Neural crest cell (in vitro differentiated cells): Measurements from ENCODE around the gene RYR3. TPM values are rescaled to one million over a fixed set of nuclear protein-coding genes. Genes with fewer than 3 reads are reported as not detected.

ENCODE experiments used
- DNase-seq: peaks from one replicate; pipeline ENCODE4 v3.0.0; 2021; ENCODE audit warnings: low read depth, mixed read lengths, low spot score
- H3K27ac Mint-ChIP-seq: one replicate; pipeline ENCODE4 v1.8.0; 2021; ENCODE audit warnings: mild to moderate bottlenecking, mixed read lengths; ENCODE audit not compliant: unreplicated experiment
- H3K27me3 Mint-ChIP-seq: 2 replicates; pipeline ENCODE4 v1.8.0; 2021; ENCODE audit warnings: low read depth, mild to moderate bottlenecking, mixed read lengths
- H3K36me3 Mint-ChIP-seq: 2 replicates; pipeline ENCODE4 v1.8.0; 2021; ENCODE audit warnings: low read depth, mild to moderate bottlenecking, mixed read lengths
- H3K4me1 Mint-ChIP-seq: 2 replicates; pipeline ENCODE4 v1.8.0; 2021; ENCODE audit warnings: mixed read lengths
- H3K4me3 Mint-ChIP-seq: one replicate; pipeline ENCODE4 v1.8.0; 2021; ENCODE audit warnings: mild to moderate bottlenecking, mixed read lengths
- H3K9me3 Mint-ChIP-seq: 2 replicates; pipeline ENCODE4 v1.8.0; 2021; ENCODE audit warnings: mixed read lengths
- CTCF ChIP-seq: fragments of 200-600 bp; sonication (generic); conservative IDR thresholded peaks from 2 replicates; pipeline ENCODE4 v1.5.0; 2021; ENCODE audit warnings: antibody characterized with exemption, mild to moderate bottlenecking
- total RNA-seq: library from RNA; stranded (reverse); gene quantifications from 2 replicates; pipeline ENCODE4 v1.2.1, GENCODE V29; 2021

RYR3 gene
- total RNA-seq, 1 donor from 2014 or later, result 2.2 TPM

GRCh38 chr15:33448151-33448550 is 137.4 kb downstream of the RYR3 start:
- peaks cover 10% of the 10 kb centered on the region for H3K4me1 Mint-ChIP-seq
- H3K27ac Mint-ChIP-seq, result no peak overlapping the region
- H3K9me3 Mint-ChIP-seq, result no peaks in the 10 kb centered on the region
- H3K4me3 Mint-ChIP-seq, result no peak overlapping the region
- peaks cover 4% of the 10 kb centered on the region for H3K27me3 Mint-ChIP-seq
- no peaks in the 10 kb centered on the region for H3K36me3 Mint-ChIP-seq
- no peak for DNase-seq
- TF ChIP-seq CTCF, result no peak

GRCh38 chr15:33448961-33449606 is 138.3 kb downstream of the RYR3 start:
- H3K27ac Mint-ChIP-seq, result no peak overlapping the region
- peaks cover 2% of the 10 kb centered on the region for H3K27me3 Mint-ChIP-seq
- no peak for TF ChIP-seq CTCF
- no peak for DNase-seq
- peaks cover 10% of the 10 kb centered on the region for H3K4me1 Mint-ChIP-seq
- no peak overlapping the region for H3K4me3 Mint-ChIP-seq
- no peaks in the 10 kb centered on the region for H3K9me3 Mint-ChIP-seq
- no peaks in the 10 kb centered on the region for H3K36me3 Mint-ChIP-seq

GRCh38 chr15:33449810-33450209 is 139.0 kb downstream of the RYR3 start:
- Mint-ChIP-seq H3K9me3 (no peaks in the 10 kb centered on the region), H3K4me1 (peaks cover 10% of the 10 kb centered on the region), H3K27me3 (peaks cover 2% of the 10 kb centered on the region), H3K27ac (no peak overlapping the region), H3K4me3 (no peak overlapping the region), H3K36me3 (no peaks in the 10 kb centered on the region)
- no peak for DNase-seq
- TF ChIP-seq CTCF, result no peak

GRCh38 chr15:33451385-33451784 is 140.6 kb downstream of the RYR3 start:
- no peak overlapping the region for H3K4me3 Mint-ChIP-seq
- TF ChIP-seq CTCF, result no peak
- no peaks in the 10 kb centered on the region for H3K9me3 Mint-ChIP-seq
- H3K27ac Mint-ChIP-seq, result no peak overlapping the region
- H3K27me3 Mint-ChIP-seq, result peaks cover 2% of the 10 kb centered on the region
- H3K4me1 Mint-ChIP-seq, result peaks cover 10% of the 10 kb centered on the region
- no peaks in the 10 kb centered on the region for H3K36me3 Mint-ChIP-seq
- no peak for DNase-seq

- Mint-ChIP-seq H3K27ac (no peak overlapping the region), H3K4me3 (no peak overlapping the region), H3K4me1 (no peaks in the 10 kb centered on the region), H3K27me3 (no peaks in the 10 kb centered on the region), H3K36me3 (no peaks in the 10 kb centered on the region), H3K9me3 (peaks cover 4% of the 10 kb centered on the region)
- TF ChIP-seq CTCF, result no peak
- DNase-seq, result no peak
These were observed 143.0 kb downstream of the RYR3 start for GRCh38 chr15:33453761-33454160.
